IPS DF 4.7 (cell line): ENCODE measurements around the gene RPL14.
A peak's percentile ranks its signal among the peaks of the same experiment; 100 is the strongest.
"Not testable (repeated sequence)": the region's sequence is repeated elsewhere in the genome, so short reads cannot be mapped to it uniquely, and the experiment has no call there.

Source experiments
- DNase-seq: peaks from one replicate; pipeline ENCODE4 v3.0.0-alpha.2; 2013; ENCODE audit warnings: low spot score; ENCODE audit errors: extremely low read depth

RPL14 gene

DNA sequence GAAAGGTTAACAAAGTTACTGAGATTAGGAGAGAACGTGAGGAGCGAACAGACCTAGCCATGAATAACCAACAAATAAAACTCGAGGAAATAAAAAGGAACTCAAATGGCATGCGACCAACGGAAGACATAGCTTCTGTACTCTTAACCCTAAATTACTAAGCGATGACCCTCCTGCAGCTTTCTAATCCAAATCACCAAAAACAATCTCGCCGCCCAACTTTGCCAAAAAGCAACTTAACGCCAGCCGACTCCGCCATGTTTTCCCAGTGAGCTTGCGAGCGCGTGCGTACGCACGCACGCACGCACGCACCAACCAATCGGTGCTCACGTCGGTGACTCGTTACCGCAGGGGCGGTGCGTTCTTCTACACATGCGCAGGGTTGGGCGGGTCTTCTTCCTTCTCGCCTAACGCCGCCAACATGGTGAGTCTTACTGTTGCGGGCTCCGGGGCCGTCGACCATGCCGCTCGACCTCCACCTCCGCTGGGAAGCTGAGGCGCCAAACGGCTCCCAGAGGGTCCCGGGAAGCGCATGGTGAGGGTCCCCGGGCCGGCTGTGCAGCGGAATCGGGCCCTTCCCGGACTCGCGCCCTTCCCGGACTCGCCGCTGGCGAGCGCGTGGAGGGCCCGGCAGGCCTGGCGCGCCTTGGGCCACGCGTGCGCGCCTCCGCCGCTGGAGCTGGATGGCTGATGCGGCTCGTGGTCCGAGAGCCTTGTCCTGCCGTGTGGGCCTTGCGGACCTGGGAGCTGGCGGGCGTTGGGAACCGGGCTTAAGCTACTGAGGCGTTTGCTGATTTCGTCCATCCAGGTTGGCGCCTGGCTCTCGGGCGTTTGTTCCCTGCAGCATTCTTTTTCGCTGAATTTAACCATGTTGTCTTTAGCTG is at the start of gene RPL14:
Gene RPL14 (plus strand): TSS at position 400 of the 884 bp plus-strand sequence. CDS start 133 bp downstream, at position 533.
- peak; percentile 64 for DNase-seq

GRCh38 chr3:40407611-40408010 is 49.5 kb upstream of the RPL14 start:
- no peak for DNase-seq

- no peak for DNase-seq
Observed at GRCh38 chr3:40414270-40414669, 42.9 kb upstream of the RPL14 start.

DNA sequence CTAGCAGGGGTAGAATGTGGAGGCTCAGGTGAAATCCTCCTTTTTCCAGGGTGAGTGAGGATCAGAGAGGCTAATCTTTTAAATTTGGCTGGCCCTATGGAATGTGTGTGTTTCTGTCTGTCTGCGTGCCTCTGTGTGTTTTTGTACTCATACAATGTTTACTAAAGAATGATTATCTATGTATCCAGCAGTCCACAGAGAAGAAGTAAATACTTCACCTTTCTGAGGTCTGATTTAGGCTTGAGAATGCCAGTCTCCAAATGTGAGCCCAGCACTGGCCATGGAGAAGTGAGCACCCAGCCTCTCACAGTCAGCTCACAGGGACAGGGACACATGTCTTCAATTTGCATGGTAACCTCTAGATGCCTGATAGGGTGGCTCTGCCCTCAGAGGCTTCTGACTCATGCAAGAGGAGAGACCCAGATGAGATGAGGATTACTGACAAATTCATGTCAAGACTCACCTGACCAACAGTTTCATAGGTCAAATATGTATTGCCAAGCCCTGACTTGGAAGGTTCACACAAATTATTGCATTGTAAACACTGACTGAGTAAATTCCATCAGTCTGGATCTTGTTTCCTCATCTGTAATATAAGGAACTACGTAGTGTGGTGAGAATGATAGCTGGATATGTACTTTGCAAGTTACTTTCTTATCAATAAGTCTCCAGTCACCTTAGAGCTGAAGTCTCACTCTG is 39.1 kb upstream of the RPL14 start:
- DNase-seq = no peak

DNA sequence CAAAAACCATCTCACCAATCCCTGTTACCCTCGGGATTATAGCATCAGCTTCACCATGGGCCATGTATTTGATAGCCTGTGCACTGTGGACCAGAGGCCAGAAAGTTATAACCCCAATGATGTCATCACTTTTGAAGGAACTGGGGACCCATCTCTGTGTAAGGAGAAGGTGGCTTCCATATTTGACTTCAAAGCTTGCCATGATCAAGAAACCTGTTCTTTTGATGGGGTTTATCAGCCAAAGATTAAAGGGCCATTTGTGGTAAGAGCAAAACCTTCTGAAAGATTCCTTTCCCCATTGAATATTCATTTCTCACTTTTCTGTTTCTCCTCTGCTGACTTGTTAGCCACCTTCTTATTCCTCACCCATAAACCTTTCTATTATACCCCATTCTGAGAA is 34.3 kb upstream of the RPL14 start:
- DNase-seq = no peak

DNA sequence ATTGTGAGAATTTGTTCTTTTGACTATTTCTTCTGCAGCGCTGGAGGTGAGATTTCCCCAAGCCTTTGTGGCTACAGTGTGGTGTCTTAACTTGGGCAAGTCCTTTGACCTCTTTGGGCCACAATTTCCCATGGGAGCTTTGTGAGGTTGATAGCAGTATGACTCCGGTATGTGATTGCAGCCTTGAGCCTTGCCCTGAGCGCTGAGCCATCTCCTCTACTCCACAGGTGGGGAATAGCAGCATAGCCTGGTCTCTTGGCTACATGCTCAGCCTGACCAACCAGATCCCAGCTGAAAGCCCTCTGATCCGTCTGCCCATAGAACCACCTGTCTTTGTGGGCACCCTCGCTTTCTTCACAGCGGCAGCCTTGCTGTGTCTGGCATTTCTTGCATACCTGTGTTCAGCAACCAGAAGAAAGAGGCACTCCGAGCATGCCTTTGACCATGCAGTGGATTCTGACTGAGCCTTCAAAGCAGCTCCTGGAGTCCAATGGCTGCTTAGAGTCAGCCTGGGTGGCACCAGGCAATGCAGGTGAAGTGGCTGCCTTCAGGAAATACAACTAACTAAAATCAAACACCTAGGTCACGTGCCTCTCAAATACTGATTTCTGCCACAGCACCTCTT is 30.0 kb upstream of the RPL14 start:
- DNase-seq = no peak

GRCh38 chr3:40432793-40433192 is 24.3 kb upstream of the RPL14 start:
- DNase-seq = no peak

- DNase-seq = no peak
Observed at GRCh38 chr3:40437889-40438288, 19.2 kb upstream of the RPL14 start.

GRCh38 chr3:40445062-40445461 is 12.1 kb upstream of the RPL14 start:
- DNase-seq = no peak

GRCh38 chr3:40445880-40446279 is 11.3 kb upstream of the RPL14 start:
- DNase-seq = no peak

DNA sequence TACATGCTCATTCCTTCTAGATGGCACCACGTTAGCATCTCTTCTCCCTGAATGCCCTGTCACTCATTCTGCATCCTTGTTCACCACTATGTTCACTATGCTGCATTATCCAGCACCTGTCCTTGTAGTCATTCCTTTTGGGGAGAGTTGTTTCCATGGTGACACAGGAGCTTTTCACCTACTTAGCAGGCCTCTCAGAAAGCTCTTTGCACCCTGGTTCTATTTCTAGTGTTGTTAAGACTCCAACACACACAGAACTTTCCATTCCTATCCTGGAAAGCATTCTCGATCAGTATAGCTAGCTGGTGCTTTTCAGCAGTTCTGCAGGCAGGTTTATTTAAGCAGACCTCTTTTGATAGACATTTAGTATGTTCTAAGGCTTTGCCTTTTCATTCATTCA is 6.7 kb upstream of the RPL14 start:
- DNase-seq = no peak

- no peak for DNase-seq
Observed at GRCh38 chr3:40451551-40451950, 5.6 kb upstream of the RPL14 start.

DNA sequence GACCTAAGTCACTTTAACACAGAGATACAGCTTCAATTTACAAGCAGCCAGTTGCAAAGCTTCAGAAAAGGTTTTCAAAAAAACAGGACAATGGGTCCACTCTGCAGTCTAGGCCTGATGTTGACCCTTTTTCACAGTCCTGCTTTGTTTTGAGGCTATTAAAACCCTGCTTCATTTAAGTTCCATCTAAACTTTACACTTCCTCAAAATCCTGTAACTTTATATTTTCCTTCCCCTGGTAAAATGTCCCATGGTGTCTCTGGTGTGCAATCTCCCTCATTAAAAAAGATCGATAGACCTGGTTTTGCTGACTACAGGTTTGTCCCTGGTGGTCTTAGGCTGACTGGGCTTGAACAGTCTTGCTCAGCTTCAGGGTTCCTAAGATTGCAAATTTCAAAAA is 5.1 kb upstream of the RPL14 start:
- no peak for DNase-seq

- no peak for DNase-seq
Observed at GRCh38 chr3:40452562-40452875, 4.6 kb upstream of the RPL14 start.

DNA sequence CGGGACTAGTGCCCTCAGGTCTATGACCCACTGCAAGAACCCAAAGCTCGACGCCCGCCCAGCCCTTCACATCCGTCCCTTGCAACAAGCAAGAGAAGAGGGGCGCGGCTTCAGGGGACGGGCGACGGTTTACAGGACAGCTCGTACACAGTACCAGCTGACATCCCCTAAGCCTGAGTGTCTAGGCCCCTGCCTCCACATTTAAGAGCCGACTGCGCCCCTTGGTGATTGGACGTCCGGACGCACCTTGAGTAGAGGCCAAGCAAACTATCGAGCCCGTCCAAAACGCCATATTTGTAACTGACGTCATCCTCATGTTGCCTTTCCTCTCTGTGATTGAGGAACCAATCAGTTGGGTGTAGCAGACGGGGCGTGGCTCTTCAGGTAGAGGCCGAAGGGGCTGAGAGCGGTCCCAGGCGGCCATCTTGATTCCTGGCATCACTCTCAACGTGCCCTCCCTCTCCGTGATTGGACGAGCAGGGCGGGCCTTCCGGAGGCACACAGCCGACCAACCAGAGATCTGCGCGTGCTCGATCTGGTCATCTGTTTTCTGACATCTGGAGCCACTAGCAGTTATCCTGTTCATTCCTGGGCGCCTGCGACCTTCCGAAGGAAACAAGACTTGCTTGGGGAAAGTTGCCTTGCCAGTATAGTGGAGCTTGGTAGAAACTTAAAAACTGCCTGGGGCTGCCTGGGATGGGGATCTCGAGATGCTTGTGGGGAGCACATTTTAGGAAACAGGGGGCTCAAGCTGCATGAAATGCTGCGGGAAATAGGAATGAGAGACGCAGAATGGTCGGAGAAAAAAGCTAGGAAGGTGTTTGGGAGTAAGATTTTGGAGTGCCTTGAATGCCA is 4.0 kb upstream of the RPL14 start:
- peak; percentile 97 for DNase-seq

DNA sequence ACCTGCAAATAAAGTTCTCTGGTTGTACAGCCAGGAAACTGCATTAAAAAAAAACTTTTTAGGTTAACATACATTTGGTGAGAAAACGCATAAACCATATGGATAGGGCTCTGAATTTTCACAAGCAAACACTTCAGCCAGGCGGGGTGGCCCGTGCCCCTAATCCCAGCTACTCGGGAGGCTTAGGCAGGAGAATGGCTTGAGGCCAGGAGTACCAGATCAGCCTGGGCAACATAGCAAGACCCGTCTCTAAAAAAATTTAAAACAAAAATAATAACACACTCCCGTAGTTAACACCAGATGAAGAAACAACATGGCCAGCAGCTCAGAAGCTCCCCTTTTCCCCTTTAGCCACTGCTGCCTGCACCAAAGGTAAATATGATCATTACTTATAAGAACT is 3.2 kb upstream of the RPL14 start:
- DNase-seq = no peak

DNA sequence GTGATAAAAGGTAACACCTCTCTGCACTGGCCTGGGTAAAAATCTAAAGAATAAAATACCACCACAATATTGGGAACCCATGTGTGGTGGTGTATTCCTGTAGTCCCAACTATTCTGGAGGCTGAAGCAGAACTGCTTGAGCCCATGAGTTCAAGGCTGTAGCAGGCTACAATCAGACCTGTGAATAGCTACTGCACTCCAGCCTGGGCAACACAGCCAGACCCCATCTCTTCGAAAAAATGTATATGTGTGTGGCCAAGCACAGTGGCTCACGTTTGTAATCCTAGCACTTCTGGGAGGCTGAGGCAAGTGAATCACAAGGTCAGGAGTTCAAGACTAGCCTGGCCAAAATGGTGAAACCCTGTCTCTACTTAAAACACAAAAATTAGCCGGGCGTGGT is 1.8 kb upstream of the RPL14 start:
- DNase-seq = no peak

DNA sequence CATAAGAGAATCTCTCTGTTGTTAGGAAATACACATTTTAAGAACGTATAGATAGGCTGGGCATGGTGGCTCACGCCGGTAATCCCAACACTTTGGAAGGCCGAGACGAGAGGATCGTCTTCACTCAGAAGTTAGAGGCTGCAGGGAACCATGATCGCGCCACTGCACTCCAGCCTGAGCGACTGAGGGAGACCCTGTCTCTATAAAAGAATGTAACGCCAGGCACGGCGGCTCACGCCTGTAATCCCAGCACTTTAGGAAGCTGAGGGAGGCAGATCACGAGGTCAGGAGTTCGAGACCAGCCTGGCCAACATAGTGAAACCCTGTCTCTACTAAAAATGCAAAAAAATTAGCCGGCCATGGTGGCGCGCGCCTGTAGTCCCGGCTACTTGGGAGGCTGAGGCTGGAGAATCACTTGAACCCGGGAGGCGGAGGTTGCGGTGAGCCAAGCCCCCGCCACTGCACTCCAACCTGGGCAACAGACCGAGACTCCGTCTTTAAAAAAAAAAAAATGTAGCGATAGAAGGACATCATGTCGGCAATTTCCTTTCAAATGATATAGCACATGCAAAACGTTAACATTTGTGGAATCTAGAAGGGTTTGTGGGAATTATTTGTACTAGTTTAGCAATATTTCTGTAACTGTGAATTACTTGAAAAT is 730 bp upstream of the RPL14 start:
- no peak for DNase-seq

GRCh38 chr3:40458473-40458872 is 1.3 kb downstream of the RPL14 start:
- DNase-seq = no peak

GRCh38 chr3:40460481-40460880 is 3.3 kb downstream of the RPL14 start:
- DNase-seq = not testable (repeated sequence)

GRCh38 chr3:40461161-40461560 is 4.0 kb downstream of the RPL14 start:
- DNase-seq = no peak
